ENCODE data around the gene CEP170B. TPM values are rescaled to one million over a fixed set of nuclear protein-coding genes. Genes with fewer than 3 reads are reported as not detected.
A peak's percentile ranks its signal among the peaks of the same experiment; 100 is the strongest.

CEP170B gene
- polyA plus RNA-seq, 2 donors = 19.8 to 37.5 TPM

GRCh38 chr14:104894331-104895206, 29.5 kb downstream of the CEP170B start:
- no peaks in the 10 kb centered on the region for H3K27me3 ChIP-seq (ENCODE audit: control insufficient read depth in 1 of 2, insufficient read depth in 2 of 2, low read length in 2 of 2)
- H3K4me3 ChIP-seq (ENCODE audit: low read depth in 1 of 2, low read length in 2 of 2) = no peak overlapping the region
- H3K4me1 ChIP-seq (ENCODE audit: control insufficient read depth in 2 of 2, insufficient read depth in 2 of 2, low read length in 1 of 2) = peaks cover 0 to 2% of the 10 kb centered on the region in 2 donors
- H3K9me3 ChIP-seq (ENCODE audit: control insufficient read depth in 2 of 2, insufficient read depth in 1 of 2, low read depth in 1 of 2, low read length in 1 of 2) = no peaks in the 10 kb centered on the region
- WGBS, 2 donors = 71 to 73% methylated on average over 29 to 30 of the region's 30 CpGs
- no peak overlapping the region for H3K27ac ChIP-seq (ENCODE audit: low read depth in 2 of 2, low read length in 1 of 2)
- peaks cover 0 to 19% of the 10 kb centered on the region in 2 donors for H3K36me3 ChIP-seq (ENCODE audit: control insufficient read depth in 2 of 2, insufficient read depth in 2 of 2, low read length in 1 of 2)

GRCh38 chr14:104895207-104895785, 30.2 kb downstream of the CEP170B start:
- Histone ChIP-seq H3K27ac (ENCODE audit: low read depth in 2 of 2, low read length in 1 of 2) (no peak overlapping the region), H3K36me3 (ENCODE audit: control insufficient read depth in 2 of 2, insufficient read depth in 2 of 2, low read length in 1 of 2) (peaks cover 0 to 19% of the 10 kb centered on the region in 2 donors), H3K9me3 (ENCODE audit: control insufficient read depth in 2 of 2, insufficient read depth in 1 of 2, low read depth in 1 of 2, low read length in 1 of 2) (no peaks in the 10 kb centered on the region), H3K27me3 (ENCODE audit: control insufficient read depth in 1 of 2, insufficient read depth in 2 of 2, low read length in 2 of 2) (no peaks in the 10 kb centered on the region), H3K4me1 (ENCODE audit: control insufficient read depth in 2 of 2, insufficient read depth in 2 of 2, low read length in 1 of 2) (peaks cover 0 to 2% of the 10 kb centered on the region in 2 donors), H3K4me3 (ENCODE audit: low read depth in 1 of 2, low read length in 2 of 2) (no peak overlapping the region)
- 59 to 67% methylated on average over 9 of the region's 9 CpGs for WGBS, 2 donors

- WGBS, 2 donors = 46 to 55% methylated on average over 34 of the region's 34 CpGs
- Histone ChIP-seq H3K4me3 (ENCODE audit: low read depth in 1 of 2, low read length in 2 of 2) (no peak overlapping the region), H3K36me3 (ENCODE audit: control insufficient read depth in 2 of 2, insufficient read depth in 2 of 2, low read length in 1 of 2) (peaks cover 0 to 19% of the 10 kb centered on the region in 2 donors), H3K9me3 (ENCODE audit: control insufficient read depth in 2 of 2, insufficient read depth in 1 of 2, low read depth in 1 of 2, low read length in 1 of 2) (no peaks in the 10 kb centered on the region), H3K27ac (ENCODE audit: low read depth in 2 of 2, low read length in 1 of 2) (peak overlapping the region in 1 of 2 donors; percentile 38), H3K4me1 (ENCODE audit: control insufficient read depth in 2 of 2, insufficient read depth in 2 of 2, low read length in 1 of 2) (peaks cover 0 to 2% of the 10 kb centered on the region in 2 donors), H3K27me3 (ENCODE audit: control insufficient read depth in 1 of 2, insufficient read depth in 2 of 2, low read length in 2 of 2) (no peaks in the 10 kb centered on the region)
These were observed 31.0 kb downstream of the CEP170B start for GRCh38 chr14:104895786-104896661.

- H3K4me3 ChIP-seq (ENCODE audit: low read depth in 1 of 2, low read length in 2 of 2) = no peak overlapping the region
- H3K4me1 ChIP-seq (ENCODE audit: control insufficient read depth in 2 of 2, insufficient read depth in 2 of 2, low read length in 1 of 2) = peaks cover 0 to 2% of the 10 kb centered on the region in 2 donors
- no peaks in the 10 kb centered on the region for H3K9me3 ChIP-seq (ENCODE audit: control insufficient read depth in 2 of 2, insufficient read depth in 1 of 2, low read depth in 1 of 2, low read length in 1 of 2)
These were observed 32.5 kb downstream of the CEP170B start for GRCh38 chr14:104897330-104898194.

GRCh38 chr14:104898195-104898558, 33.1 kb downstream of the CEP170B start:
- Histone ChIP-seq H3K36me3 (ENCODE audit: control insufficient read depth in 2 of 2, insufficient read depth in 2 of 2, low read length in 1 of 2) (peaks cover 0 to 14% of the 10 kb centered on the region in 2 donors), H3K4me1 (ENCODE audit: control insufficient read depth in 2 of 2, insufficient read depth in 2 of 2, low read length in 1 of 2) (peaks cover 0 to 2% of the 10 kb centered on the region in 2 donors), H3K27ac (ENCODE audit: low read depth in 2 of 2, low read length in 1 of 2) (no peak overlapping the region), H3K4me3 (ENCODE audit: low read depth in 1 of 2, low read length in 2 of 2) (no peak overlapping the region), H3K9me3 (ENCODE audit: control insufficient read depth in 2 of 2, insufficient read depth in 1 of 2, low read depth in 1 of 2, low read length in 1 of 2) (no peaks in the 10 kb centered on the region), H3K27me3 (ENCODE audit: control insufficient read depth in 1 of 2, insufficient read depth in 2 of 2, low read length in 2 of 2) (no peaks in the 10 kb centered on the region)
- 94 to 96% methylated on average over 7 of the region's 7 CpGs for WGBS, 2 donors

More at GRCh38 chr14:104897330-104898194, 32.5 kb downstream of the CEP170B start:
- Histone ChIP-seq H3K27ac (ENCODE audit: low read depth in 2 of 2, low read length in 1 of 2) (no peak overlapping the region), H3K36me3 (ENCODE audit: control insufficient read depth in 2 of 2, insufficient read depth in 2 of 2, low read length in 1 of 2) (peaks cover 0 to 19% of the 10 kb centered on the region in 2 donors), H3K27me3 (ENCODE audit: control insufficient read depth in 1 of 2, insufficient read depth in 2 of 2, low read length in 2 of 2) (no peaks in the 10 kb centered on the region)
- 80 to 85% methylated on average over 37 of the region's 37 CpGs for WGBS, 2 donors

- peaks cover 0 to 8% of the 10 kb centered on the region in 2 donors for H3K36me3 ChIP-seq (ENCODE audit: control insufficient read depth in 2 of 2, insufficient read depth in 2 of 2, low read length in 1 of 2)
- H3K4me3 ChIP-seq (ENCODE audit: low read depth in 1 of 2, low read length in 2 of 2) = no peak overlapping the region
- 76 to 77% methylated on average over 24 of the region's 24 CpGs for WGBS, 2 donors
- H3K27me3 ChIP-seq (ENCODE audit: control insufficient read depth in 1 of 2, insufficient read depth in 2 of 2, low read length in 2 of 2) = no peaks in the 10 kb centered on the region
- H3K27ac ChIP-seq (ENCODE audit: low read depth in 2 of 2, low read length in 1 of 2) = no peak overlapping the region
- no peaks in the 10 kb centered on the region for H3K9me3 ChIP-seq (ENCODE audit: control insufficient read depth in 2 of 2, insufficient read depth in 1 of 2, low read depth in 1 of 2, low read length in 1 of 2)
- peaks cover 0 to 2% of the 10 kb centered on the region in 2 donors for H3K4me1 ChIP-seq (ENCODE audit: control insufficient read depth in 2 of 2, insufficient read depth in 2 of 2, low read length in 1 of 2)
These were observed 33.9 kb downstream of the CEP170B start for GRCh38 chr14:104898870-104899510.

GRCh38 chr14:104899781-104900180, 34.7 kb downstream of the CEP170B start:
- Histone ChIP-seq H3K9me3 (ENCODE audit: control insufficient read depth in 2 of 2, insufficient read depth in 1 of 2, low read depth in 1 of 2, low read length in 1 of 2) (no peaks in the 10 kb centered on the region), H3K4me1 (ENCODE audit: control insufficient read depth in 2 of 2, insufficient read depth in 2 of 2, low read length in 1 of 2) (peaks cover 0 to 1% of the 10 kb centered on the region in 2 donors), H3K27ac (ENCODE audit: low read depth in 2 of 2, low read length in 1 of 2) (no peak overlapping the region), H3K36me3 (ENCODE audit: control insufficient read depth in 2 of 2, insufficient read depth in 2 of 2, low read length in 1 of 2) (peaks cover 0 to 1% of the 10 kb centered on the region in 2 donors), H3K4me3 (ENCODE audit: low read depth in 1 of 2, low read length in 2 of 2) (no peak overlapping the region), H3K27me3 (ENCODE audit: control insufficient read depth in 1 of 2, insufficient read depth in 2 of 2, low read length in 2 of 2) (no peaks in the 10 kb centered on the region)
- 37 to 43% methylated on average over 2 of the region's 2 CpGs for WGBS, 2 donors

- H3K9me3 ChIP-seq (ENCODE audit: control insufficient read depth in 2 of 2, insufficient read depth in 1 of 2, low read depth in 1 of 2, low read length in 1 of 2) = no peaks in the 10 kb centered on the region
- H3K27me3 ChIP-seq (ENCODE audit: control insufficient read depth in 1 of 2, insufficient read depth in 2 of 2, low read length in 2 of 2) = no peaks in the 10 kb centered on the region
- H3K4me1 ChIP-seq (ENCODE audit: control insufficient read depth in 2 of 2, insufficient read depth in 2 of 2, low read length in 1 of 2) = no peaks in the 10 kb centered on the region
- H3K4me3 ChIP-seq (ENCODE audit: low read depth in 1 of 2, low read length in 2 of 2) = no peak overlapping the region
- 85 to 87% methylated on average over 12 of the region's 12 CpGs for WGBS, 2 donors
- H3K36me3 ChIP-seq (ENCODE audit: control insufficient read depth in 2 of 2, insufficient read depth in 2 of 2, low read length in 1 of 2) = no peaks in the 10 kb centered on the region
- no peak overlapping the region for H3K27ac ChIP-seq (ENCODE audit: low read depth in 2 of 2, low read length in 1 of 2)
These were observed 35.8 kb downstream of the CEP170B start for GRCh38 chr14:104900639-104901512.
